SK-N-SH treated with all-trans-retinoic acid at 6 μM for 48 hours (cell line): ENCODE data around the gene SOD1.

Experiments used
- ATAC-seq: fragments of 200-7000 bp; cut with Tn5 transposase; 3 replicates; pipeline ENCODE4 v1.9.1; 2020; ENCODE audit warnings: mild to moderate bottlenecking, moderate library complexity
- ARNTL ChIP-seq: fragments of 450-650 bp; formaldehyde crosslinking; IDR thresholded peaks from 2 replicates; pipeline ENCODE4 v1.5.0; 2020; ENCODE audit warnings: low read depth, mild to moderate bottlenecking, moderate library complexity, borderline replicate concordance
- BACH2 ChIP-seq: fragments of 250-450 bp; sonication (Bioruptor Pico); IDR thresholded peaks from 2 replicates; pipeline ENCODE4 v1.9.0; 2021; ENCODE audit warnings: mild to moderate bottlenecking, borderline replicate concordance
- CSDC2 ChIP-seq: fragments of 250-450 bp; sonication (Bioruptor Pico); IDR thresholded peaks from 2 replicates; pipeline ENCODE4 v1.5.0; 2020; ENCODE audit warnings: mild to moderate bottlenecking, moderate library complexity
- ESRRG ChIP-seq: fragments of 250-450 bp; sonication (Bioruptor Pico); IDR thresholded peaks from 2 replicates; pipeline ENCODE4 v1.6.1; 2021; ENCODE audit warnings: mild to moderate bottlenecking
- GLIS3 ChIP-seq: fragments of 250-450 bp; sonication (Bioruptor Pico); IDR thresholded peaks from 2 replicates; pipeline ENCODE4 v1.5.0; 2020; ENCODE audit warnings: mild to moderate bottlenecking, moderate library complexity
- ISL1 ChIP-seq: fragments of 250-450 bp; sonication (Bioruptor Pico); IDR thresholded peaks from 2 replicates; pipeline ENCODE4 v2.1.2; 2022; ENCODE audit warnings: mild to moderate bottlenecking, moderate library complexity
- OSR1 ChIP-seq: fragments of 250-450 bp; sonication (Bioruptor Pico); IDR thresholded peaks from 2 replicates; pipeline ENCODE4 v1.8.0; 2022; ENCODE audit warnings: moderate library complexity, mild to moderate bottlenecking, inconsistent platforms
- PPARA ChIP-seq: fragments of 250-450 bp; sonication (Bioruptor Pico); IDR thresholded peaks from 2 replicates; pipeline ENCODE4 v1.5.0; 2020; ENCODE audit warnings: mild to moderate bottlenecking, borderline replicate concordance
- RARB ChIP-seq: fragments of 250-450 bp; sonication (Bioruptor Pico); IDR thresholded peaks from 2 replicates; pipeline ENCODE4 v1.8.0; 2021; ENCODE audit warnings: mild to moderate bottlenecking, moderate library complexity
- TCF4 ChIP-seq: fragments of 250-450 bp; sonication (Bioruptor Pico); IDR thresholded peaks from 2 replicates; pipeline ENCODE4 v1.8.0; 2021; ENCODE audit warnings: mild to moderate bottlenecking, moderate library complexity, borderline replicate concordance
- TOX ChIP-seq: fragments of 250-450 bp; sonication (Bioruptor Pico); IDR thresholded peaks from 2 replicates; pipeline ENCODE4 v1.8.0; 2021; ENCODE audit warnings: mild to moderate bottlenecking, moderate library complexity, borderline replicate concordance
- ZC3H10 ChIP-seq: fragments of 250-450 bp; sonication (Bioruptor Pico); IDR thresholded peaks from 2 replicates; pipeline ENCODE4 v1.5.1; 2021; ENCODE audit warnings: mild to moderate bottlenecking, moderate library complexity
- ZFP3 ChIP-seq: fragments of 250-450 bp; sonication (Bioruptor Pico); IDR thresholded peaks from 2 replicates; pipeline ENCODE4 v1.5.0; 2020; ENCODE audit warnings: mild to moderate bottlenecking, moderate library complexity
- ZNF565 ChIP-seq: fragments of 450-650 bp; formaldehyde crosslinking; conservative IDR thresholded peaks from 2 replicates; pipeline ENCODE4 v1.5.0; 2020; ENCODE audit warnings: low read depth, mild to moderate bottlenecking, moderate library complexity
- ZNF70 ChIP-seq: fragments of 450-650 bp; formaldehyde crosslinking; IDR thresholded peaks from 2 replicates; pipeline ENCODE4 v1.5.0; 2020; ENCODE audit warnings: mild to moderate bottlenecking, moderate library complexity
- ZNF8 ChIP-seq: fragments of 450-650 bp; formaldehyde crosslinking; IDR thresholded peaks from 2 replicates; pipeline ENCODE4 v1.5.0; 2020; ENCODE audit warnings: mild to moderate bottlenecking, moderate library complexity
- TF ChIP-seq, protein P1 (sequence below): fragments of 250-450 bp; sonication (Bioruptor Pico); IDR thresholded peaks from 2 replicates; pipeline ENCODE4 v1.8.0; 2020; ENCODE audit warnings: mild to moderate bottlenecking, moderate library complexity, borderline replicate concordance
- TF ChIP-seq, protein P2 (sequence below): fragments of 250-450 bp; sonication (Bioruptor Pico); IDR thresholded peaks from 2 replicates; pipeline ENCODE4 v1.5.0; 2020; ENCODE audit warnings: mild to moderate bottlenecking, moderate library complexity
- TF ChIP-seq, protein P3 (sequence below): fragments of 250-450 bp; sonication (Bioruptor Pico); IDR thresholded peaks from 2 replicates; pipeline ENCODE4 v1.5.1; 2020; ENCODE audit warnings: low read depth, mild to moderate bottlenecking, moderate library complexity
- TF ChIP-seq, protein P4 (sequence below): fragments of 250-450 bp; sonication (Bioruptor Pico); IDR thresholded peaks from 2 replicates; pipeline ENCODE4 v1.5.1; 2021; ENCODE audit warnings: mild to moderate bottlenecking, moderate library complexity
- TF ChIP-seq, protein P5 (sequence below): fragments of 250-450 bp; sonication (Bioruptor Pico); IDR thresholded peaks from 2 replicates; pipeline ENCODE4 v1.8.0; 2021; ENCODE audit warnings: low read depth, mild to moderate bottlenecking, moderate library complexity, borderline replicate concordance

Gene SOD1

DNA sequence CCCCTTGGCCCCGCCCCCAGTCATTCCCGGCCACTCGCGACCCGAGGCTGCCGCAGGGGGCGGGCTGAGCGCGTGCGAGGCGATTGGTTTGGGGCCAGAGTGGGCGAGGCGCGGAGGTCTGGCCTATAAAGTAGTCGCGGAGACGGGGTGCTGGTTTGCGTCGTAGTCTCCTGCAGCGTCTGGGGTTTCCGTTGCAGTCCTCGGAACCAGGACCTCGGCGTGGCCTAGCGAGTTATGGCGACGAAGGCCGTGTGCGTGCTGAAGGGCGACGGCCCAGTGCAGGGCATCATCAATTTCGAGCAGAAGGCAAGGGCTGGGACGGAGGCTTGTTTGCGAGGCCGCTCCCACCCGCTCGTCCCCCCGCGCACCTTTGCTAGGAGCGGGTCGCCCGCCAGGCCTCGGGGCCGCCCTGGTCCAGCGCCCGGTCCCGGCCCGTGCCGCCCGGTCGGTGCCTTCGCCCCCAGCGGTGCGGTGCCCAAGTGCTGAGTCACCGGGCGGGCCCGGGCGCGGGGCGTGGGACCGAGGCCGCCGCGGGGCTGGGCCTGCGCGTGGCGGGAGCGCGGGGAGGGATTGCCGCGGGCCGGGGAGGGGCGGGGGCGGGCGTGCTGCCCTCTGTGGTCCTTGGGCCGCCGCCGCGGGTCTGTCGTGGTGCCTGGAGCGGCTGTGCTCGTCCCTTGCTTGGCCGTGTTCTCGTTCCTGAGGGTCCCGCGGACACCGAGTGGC lies at the start of gene SOD1:
SOD1 (plus strand) TSS at position 158 of the 723 bp plus-strand sequence; CDS start at position 235, 77 bp downstream.
- peak; percentile 98 for ATAC-seq
- no peak for TF ChIP-seq ZFP3 (CRISPR knock-in tag)
- TF ChIP-seq RARB, result no peak
- TF ChIP-seq, protein P1, sequence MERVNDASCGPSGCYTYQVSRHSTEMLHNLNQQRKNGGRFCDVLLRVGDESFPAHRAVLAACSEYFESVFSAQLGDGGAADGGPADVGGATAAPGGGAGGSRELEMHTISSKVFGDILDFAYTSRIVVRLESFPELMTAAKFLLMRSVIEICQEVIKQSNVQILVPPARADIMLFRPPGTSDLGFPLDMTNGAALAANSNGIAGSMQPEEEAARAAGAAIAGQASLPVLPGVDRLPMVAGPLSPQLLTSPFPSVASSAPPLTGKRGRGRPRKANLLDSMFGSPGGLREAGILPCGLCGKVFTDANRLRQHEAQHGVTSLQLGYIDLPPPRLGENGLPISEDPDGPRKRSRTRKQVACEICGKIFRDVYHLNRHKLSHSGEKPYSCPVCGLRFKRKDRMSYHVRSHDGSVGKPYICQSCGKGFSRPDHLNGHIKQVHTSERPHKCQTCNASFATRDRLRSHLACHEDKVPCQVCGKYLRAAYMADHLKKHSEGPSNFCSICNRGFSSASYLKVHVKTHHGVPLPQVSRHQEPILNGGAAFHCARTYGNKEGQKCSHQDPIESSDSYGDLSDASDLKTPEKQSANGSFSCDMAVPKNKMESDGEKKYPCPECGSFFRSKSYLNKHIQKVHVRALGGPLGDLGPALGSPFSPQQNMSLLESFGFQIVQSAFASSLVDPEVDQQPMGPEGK (CRISPR knock-in tag), result no peak
- TF ChIP-seq BACH2 (CRISPR knock-in tag), result no peak
- no peak for TF ChIP-seq ZNF70
- TF ChIP-seq TOX (CRISPR knock-in tag), result no peak
- TF ChIP-seq, protein P2, sequence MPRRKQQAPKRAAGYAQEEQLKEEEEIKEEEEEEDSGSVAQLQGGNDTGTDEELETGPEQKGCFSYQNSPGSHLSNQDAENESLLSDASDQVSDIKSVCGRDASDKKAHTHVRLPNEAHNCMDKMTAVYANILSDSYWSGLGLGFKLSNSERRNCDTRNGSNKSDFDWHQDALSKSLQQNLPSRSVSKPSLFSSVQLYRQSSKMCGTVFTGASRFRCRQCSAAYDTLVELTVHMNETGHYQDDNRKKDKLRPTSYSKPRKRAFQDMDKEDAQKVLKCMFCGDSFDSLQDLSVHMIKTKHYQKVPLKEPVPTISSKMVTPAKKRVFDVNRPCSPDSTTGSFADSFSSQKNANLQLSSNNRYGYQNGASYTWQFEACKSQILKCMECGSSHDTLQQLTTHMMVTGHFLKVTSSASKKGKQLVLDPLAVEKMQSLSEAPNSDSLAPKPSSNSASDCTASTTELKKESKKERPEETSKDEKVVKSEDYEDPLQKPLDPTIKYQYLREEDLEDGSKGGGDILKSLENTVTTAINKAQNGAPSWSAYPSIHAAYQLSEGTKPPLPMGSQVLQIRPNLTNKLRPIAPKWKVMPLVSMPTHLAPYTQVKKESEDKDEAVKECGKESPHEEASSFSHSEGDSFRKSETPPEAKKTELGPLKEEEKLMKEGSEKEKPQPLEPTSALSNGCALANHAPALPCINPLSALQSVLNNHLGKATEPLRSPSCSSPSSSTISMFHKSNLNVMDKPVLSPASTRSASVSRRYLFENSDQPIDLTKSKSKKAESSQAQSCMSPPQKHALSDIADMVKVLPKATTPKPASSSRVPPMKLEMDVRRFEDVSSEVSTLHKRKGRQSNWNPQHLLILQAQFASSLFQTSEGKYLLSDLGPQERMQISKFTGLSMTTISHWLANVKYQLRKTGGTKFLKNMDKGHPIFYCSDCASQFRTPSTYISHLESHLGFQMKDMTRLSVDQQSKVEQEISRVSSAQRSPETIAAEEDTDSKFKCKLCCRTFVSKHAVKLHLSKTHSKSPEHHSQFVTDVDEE (CRISPR knock-in tag), result no peak
- TF ChIP-seq PPARA (CRISPR knock-in tag), result no peak
- TF ChIP-seq ARNTL (CRISPR knock-in tag), result no peak
- TF ChIP-seq ZNF565 (CRISPR knock-in tag), result no peak
- no peak for TF ChIP-seq OSR1 (CRISPR knock-in tag)
- no peak for TF ChIP-seq ISL1 (CRISPR knock-in tag)
- TF ChIP-seq ESRRG (CRISPR knock-in tag), result no peak
- no peak for TF ChIP-seq GLIS3
- TF ChIP-seq, protein P3, sequence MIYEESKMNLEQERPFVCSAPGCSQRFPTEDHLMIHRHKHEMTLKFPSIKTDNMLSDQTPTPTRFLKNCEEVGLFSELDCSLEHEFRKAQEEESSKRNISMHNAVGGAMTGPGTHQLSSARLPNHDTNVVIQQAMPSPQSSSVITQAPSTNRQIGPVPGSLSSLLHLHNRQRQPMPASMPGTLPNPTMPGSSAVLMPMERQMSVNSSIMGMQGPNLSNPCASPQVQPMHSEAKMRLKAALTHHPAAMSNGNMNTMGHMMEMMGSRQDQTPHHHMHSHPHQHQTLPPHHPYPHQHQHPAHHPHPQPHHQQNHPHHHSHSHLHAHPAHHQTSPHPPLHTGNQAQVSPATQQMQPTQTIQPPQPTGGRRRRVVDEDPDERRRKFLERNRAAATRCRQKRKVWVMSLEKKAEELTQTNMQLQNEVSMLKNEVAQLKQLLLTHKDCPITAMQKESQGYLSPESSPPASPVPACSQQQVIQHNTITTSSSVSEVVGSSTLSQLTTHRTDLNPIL, result no peak
- TF ChIP-seq CSDC2 (CRISPR knock-in tag), result no peak
- TF ChIP-seq, protein P4, sequence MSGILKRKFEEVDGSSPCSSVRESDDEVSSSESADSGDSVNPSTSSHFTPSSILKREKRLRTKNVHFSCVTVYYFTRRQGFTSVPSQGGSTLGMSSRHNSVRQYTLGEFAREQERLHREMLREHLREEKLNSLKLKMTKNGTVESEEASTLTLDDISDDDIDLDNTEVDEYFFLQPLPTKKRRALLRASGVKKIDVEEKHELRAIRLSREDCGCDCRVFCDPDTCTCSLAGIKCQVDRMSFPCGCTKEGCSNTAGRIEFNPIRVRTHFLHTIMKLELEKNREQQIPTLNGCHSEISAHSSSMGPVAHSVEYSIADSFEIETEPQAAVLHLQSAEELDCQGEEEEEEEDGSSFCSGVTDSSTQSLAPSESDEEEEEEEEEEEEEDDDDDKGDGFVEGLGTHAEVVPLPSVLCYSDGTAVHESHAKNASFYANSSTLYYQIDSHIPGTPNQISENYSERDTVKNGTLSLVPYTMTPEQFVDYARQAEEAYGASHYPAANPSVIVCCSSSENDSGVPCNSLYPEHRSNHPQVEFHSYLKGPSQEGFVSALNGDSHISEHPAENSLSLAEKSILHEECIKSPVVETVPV (CRISPR knock-in tag), result no peak

DNA sequence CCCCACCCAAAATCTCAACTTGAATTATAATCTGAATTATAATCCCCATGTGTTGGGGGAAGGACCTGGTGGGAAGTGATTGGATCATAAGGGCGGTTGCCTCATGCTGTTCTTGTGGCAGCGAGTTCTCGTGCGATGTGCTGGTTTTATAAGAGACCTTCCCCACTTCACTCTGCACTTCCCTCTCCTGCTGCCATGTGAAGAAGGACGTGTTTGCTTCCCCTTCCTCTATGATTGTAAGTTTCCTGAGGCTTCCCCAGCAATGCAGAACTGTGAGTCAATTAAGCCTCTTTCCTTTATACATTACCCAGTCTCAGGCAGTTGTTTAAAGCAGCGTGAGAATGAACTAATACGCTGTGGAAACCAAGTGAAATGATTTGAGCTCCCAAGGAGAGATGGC lies 48.0 kb upstream of the SOD1 start:
- TF ChIP-seq, protein P4 (CRISPR knock-in tag), result no peak
- TF ChIP-seq ZC3H10 (no peak), ZNF565 (CRISPR knock-in tag) (no peak), PPARA (CRISPR knock-in tag) (no peak), RARB (no peak), ARNTL (CRISPR knock-in tag) (no peak), ISL1 (CRISPR knock-in tag) (no peak), GLIS3 (no peak), TOX (CRISPR knock-in tag) (no peak), ZFP3 (CRISPR knock-in tag) (no peak), OSR1 (CRISPR knock-in tag) (no peak), ZNF8 (CRISPR knock-in tag) (no peak), TCF4 (CRISPR knock-in tag) (no peak), ZNF70 (no peak)
- TF ChIP-seq, protein P1 (CRISPR knock-in tag), result no peak
- TF ChIP-seq, protein P5, sequence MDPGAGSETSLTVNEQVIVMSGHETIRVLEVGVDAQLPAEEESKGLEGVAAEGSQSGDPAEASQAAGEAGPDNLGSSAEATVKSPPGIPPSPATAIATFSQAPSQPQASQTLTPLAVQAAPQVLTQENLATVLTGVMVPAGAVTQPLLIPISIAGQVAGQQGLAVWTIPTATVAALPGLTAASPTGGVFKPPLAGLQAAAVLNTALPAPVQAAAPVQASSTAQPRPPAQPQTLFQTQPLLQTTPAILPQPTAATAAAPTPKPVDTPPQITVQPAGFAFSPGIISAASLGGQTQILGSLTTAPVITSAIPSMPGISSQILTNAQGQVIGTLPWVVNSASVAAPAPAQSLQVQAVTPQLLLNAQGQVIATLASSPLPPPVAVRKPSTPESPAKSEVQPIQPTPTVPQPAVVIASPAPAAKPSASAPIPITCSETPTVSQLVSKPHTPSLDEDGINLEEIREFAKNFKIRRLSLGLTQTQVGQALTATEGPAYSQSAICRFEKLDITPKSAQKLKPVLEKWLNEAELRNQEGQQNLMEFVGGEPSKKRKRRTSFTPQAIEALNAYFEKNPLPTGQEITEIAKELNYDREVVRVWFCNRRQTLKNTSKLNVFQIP (CRISPR knock-in tag), result no peak
- TF ChIP-seq, all 23 proteins: peak for 0
- ATAC-seq, result no peak
